DND-41 (cell line): ENCODE measurements around the gene GOLGA2.

Experiments
- ATAC-seq: fragments of 200-7000 bp; cut with Tn5 transposase; 3 replicates; pipeline ENCODE4 v1.9.1; 2021; ENCODE audit warnings: low read depth; ENCODE audit not compliant: insufficient read depth
- DNase-seq: peaks from one replicate; pipeline ENCODE4 v3.0.0-alpha.2; 2020
- H2AFZ ChIP-seq: 2 replicates; pipeline ENCODE4 v1.6.0; 2012; ENCODE audit warnings: low read depth, low read length
- H3K27ac ChIP-seq: 2 replicates; pipeline ENCODE4 v1.5.1; 2012; ENCODE audit warnings: low read length, inconsistent platforms
- H3K27me3 ChIP-seq: fragments of 200-600 bp; sonication (generic); 2 replicates; pipeline ENCODE4 v1.6.0; 2012; ENCODE audit warnings: low read length, mild to moderate bottlenecking, inconsistent platforms; ENCODE audit not compliant: insufficient read depth, poor library complexity
- H3K36me3 ChIP-seq: 2 replicates; pipeline ENCODE4 v1.5.1; 2012; ENCODE audit warnings: low read length, inconsistent platforms; ENCODE audit not compliant: insufficient read depth
- H3K4me1 ChIP-seq: 2 replicates; pipeline ENCODE4 v1.5.1; 2012; ENCODE audit warnings: mild to moderate bottlenecking, low read length; ENCODE audit not compliant: insufficient read depth
- H3K4me2 ChIP-seq: 2 replicates; pipeline ENCODE4 v1.6.0; 2012; ENCODE audit warnings: mild to moderate bottlenecking, moderate library complexity, low read length, inconsistent platforms; ENCODE audit not compliant: insufficient read depth
- H3K4me3 ChIP-seq, 2 experiments: fragments of 200-600 bp in 1 of 2; shearing (Covaris generic) in 1 of 2; 2 replicates each; pipeline ENCODE4 v1.5.1; 2012 to 2016; ENCODE audit warnings: inconsistent platforms in 2 of 2, low read length in 2 of 2, mild to moderate bottlenecking in 2 of 2, low read depth in 1 of 2, moderate library complexity in 1 of 2
- H3K79me2 ChIP-seq: 2 replicates; pipeline ENCODE4 v1.6.0; 2012; ENCODE audit warnings: low read length, inconsistent platforms; ENCODE audit not compliant: insufficient read depth
- H3K9ac ChIP-seq: 2 replicates; pipeline ENCODE4 v1.6.0; 2012; ENCODE audit warnings: low read depth, mild to moderate bottlenecking, inconsistent platforms, low read length, moderate library complexity
- H3K9me3 ChIP-seq: 2 replicates; pipeline ENCODE4 v1.5.1; 2012; ENCODE audit warnings: low read length, moderate library complexity, mild to moderate bottlenecking, inconsistent platforms; ENCODE audit not compliant: insufficient read depth, severe bottlenecking
- H4K20me1 ChIP-seq: 2 replicates; pipeline ENCODE4 v1.6.0; 2012; ENCODE audit warnings: low read length; ENCODE audit not compliant: insufficient read depth
- EZH2 ChIP-seq: IDR thresholded peaks from 3 replicates; pipeline ENCODE4 v1.6.1; 2012; ENCODE audit warnings: borderline replicate concordance, low read depth, mild to moderate bottlenecking, moderate library complexity, low read length, inconsistent platforms; ENCODE audit not compliant: severe bottlenecking
- TF ChIP-seq, protein P1 (sequence below): IDR thresholded peaks from 2 replicates; pipeline ENCODE4 v1.5.1; 2012; ENCODE audit warnings: borderline replicate concordance, low read length, moderate library complexity, mild to moderate bottlenecking; ENCODE audit not compliant: poor library complexity, severe bottlenecking; ENCODE audit errors: extremely low read depth

GOLGA2 gene

DNA sequence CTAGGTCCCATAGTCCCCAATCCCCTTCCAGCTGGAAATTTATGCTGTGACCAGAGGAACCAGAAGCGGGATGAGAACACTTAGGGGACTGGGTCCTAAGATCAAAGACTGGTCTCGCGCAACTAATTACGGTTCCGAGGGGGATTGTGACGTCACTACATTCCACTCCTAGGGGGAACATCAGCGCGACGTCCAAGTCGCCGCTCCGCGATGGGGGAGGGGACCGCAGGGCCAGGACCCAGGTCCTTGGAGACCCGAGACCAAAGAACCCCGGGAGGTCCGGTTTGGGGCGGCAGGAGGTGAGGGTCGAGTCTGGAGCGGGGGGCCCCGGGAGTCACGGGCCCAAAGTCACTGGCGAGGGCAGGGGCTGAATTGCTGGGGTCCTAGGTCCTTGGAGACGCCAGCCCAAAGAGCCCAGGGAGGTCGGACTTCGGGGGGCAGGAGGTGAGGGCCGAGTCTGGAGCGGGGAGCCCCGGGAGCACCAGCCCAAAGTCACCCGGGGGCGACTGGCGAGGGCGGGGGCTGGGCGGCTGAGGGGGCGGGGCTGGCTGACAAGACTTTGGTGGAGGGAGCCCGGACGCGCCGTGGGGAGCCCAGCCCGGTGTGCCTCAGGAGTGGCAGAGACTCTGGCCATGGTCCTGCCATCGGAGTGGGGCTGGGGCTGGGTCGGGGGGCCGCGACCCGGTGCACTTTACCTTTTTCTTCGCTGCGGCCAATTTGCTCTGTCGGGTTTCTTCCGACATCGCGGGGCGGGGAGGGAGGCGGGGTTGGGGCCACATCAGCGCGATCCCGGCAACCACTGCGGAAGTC lies at the start of gene GOLGA2:
GOLGA2 (minus strand) TSS at position 810 of the 810 bp plus-strand sequence; CDS start at position 779, 31 bp downstream.
- peak within 1 kb of the TSS; percentile 77 to 95 for H3K4me3 ChIP-seq
- no peaks in the 10 kb centered on the region for H3K9me3 ChIP-seq
- H2AFZ ChIP-seq = peak within 1 kb of the TSS; percentile 90
- H3K79me2 ChIP-seq = peaks cover 29% of the 10 kb centered on the region
- H4K20me1 ChIP-seq = no peaks in the 10 kb centered on the region
- peak within 1 kb of the TSS; percentile 78 for H3K4me2 ChIP-seq
- ATAC-seq = peak; percentile 71
- peaks cover 32% of the 10 kb centered on the region for H3K4me1 ChIP-seq
- DNase-seq = no peak
- no peak for TF ChIP-seq EZH2
- TF ChIP-seq, protein P1, sequence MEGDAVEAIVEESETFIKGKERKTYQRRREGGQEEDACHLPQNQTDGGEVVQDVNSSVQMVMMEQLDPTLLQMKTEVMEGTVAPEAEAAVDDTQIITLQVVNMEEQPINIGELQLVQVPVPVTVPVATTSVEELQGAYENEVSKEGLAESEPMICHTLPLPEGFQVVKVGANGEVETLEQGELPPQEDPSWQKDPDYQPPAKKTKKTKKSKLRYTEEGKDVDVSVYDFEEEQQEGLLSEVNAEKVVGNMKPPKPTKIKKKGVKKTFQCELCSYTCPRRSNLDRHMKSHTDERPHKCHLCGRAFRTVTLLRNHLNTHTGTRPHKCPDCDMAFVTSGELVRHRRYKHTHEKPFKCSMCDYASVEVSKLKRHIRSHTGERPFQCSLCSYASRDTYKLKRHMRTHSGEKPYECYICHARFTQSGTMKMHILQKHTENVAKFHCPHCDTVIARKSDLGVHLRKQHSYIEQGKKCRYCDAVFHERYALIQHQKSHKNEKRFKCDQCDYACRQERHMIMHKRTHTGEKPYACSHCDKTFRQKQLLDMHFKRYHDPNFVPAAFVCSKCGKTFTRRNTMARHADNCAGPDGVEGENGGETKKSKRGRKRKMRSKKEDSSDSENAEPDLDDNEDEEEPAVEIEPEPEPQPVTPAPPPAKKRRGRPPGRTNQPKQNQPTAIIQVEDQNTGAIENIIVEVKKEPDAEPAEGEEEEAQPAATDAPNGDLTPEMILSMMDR = no peak
- peak within 1 kb of the TSS; percentile 79 for H3K9ac ChIP-seq
- H3K27me3 ChIP-seq = no peaks in the 10 kb centered on the region
- H3K36me3 ChIP-seq = peaks cover 21% of the 10 kb centered on the region
- H3K27ac ChIP-seq = peak within 1 kb of the TSS; percentile 80

GRCh38 chr9:128324401-128324800 lies 48.6 kb upstream of the GOLGA2 start:
- H3K4me3 ChIP-seq = peak overlapping the region in 1 of 2 experiments; percentile 80; a peak in 1 of 4 replicates
- H3K9ac ChIP-seq = no peak overlapping the region
- TF ChIP-seq, protein P1 = no peak
- TF ChIP-seq EZH2 = no peak
- no peak overlapping the region for H3K27ac ChIP-seq
- DNase-seq (no peak), ATAC-seq (no peak)
- H3K36me3 ChIP-seq = peaks cover 31% of the 10 kb centered on the region
- H3K27me3 ChIP-seq = no peaks in the 10 kb centered on the region
- H4K20me1 ChIP-seq = no peaks in the 10 kb centered on the region; the same call in 1 of the 2 replicates
- peaks cover 43% of the 10 kb centered on the region for H3K79me2 ChIP-seq
- H3K9me3 ChIP-seq = no peaks in the 10 kb centered on the region
- peaks cover 26% of the 10 kb centered on the region for H3K4me1 ChIP-seq
- peak overlapping the region; percentile 68 for H3K4me2 ChIP-seq
- H2AFZ ChIP-seq = no peak overlapping the region

DNA sequence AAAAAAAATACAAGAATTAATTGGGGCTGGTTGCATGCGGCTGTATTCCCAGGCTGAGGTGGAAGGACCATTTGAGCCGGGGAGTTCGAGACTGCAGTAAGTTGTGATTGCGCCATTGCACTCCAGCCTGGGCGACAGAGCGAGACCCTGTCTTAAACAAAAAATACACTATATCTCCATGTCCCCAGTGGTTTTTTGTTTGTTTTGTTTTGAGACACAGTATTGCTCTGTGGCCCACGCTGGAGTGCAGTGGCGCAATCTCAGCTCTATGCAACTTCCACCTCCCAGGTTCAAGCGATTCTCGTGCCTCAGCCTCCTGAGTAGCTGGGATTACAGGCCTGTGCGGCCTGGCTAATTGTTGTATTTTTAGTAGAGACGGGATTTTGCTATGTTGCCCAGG lies 48.0 kb upstream of the GOLGA2 start:
- H3K79me2 ChIP-seq = peaks cover 43% of the 10 kb centered on the region
- H3K36me3 ChIP-seq = peaks cover 29% of the 10 kb centered on the region
- H4K20me1 ChIP-seq = no peaks in the 10 kb centered on the region; the same call in 1 of the 2 replicates
- DNase-seq (no peak), ATAC-seq (no peak)
- TF ChIP-seq EZH2 = no peak
- TF ChIP-seq, protein P1 = no peak
- H3K27ac ChIP-seq = peak overlapping the region; percentile 95
- peak overlapping the region; percentile 68 for H3K4me2 ChIP-seq
- H3K9me3 ChIP-seq = no peaks in the 10 kb centered on the region
- H3K4me3 ChIP-seq = peak overlapping the region; percentile 74 to 80; a peak in 3 of 4 replicates
- H3K27me3 ChIP-seq = no peaks in the 10 kb centered on the region
- H3K4me1 ChIP-seq = peaks cover 26% of the 10 kb centered on the region
- H2AFZ ChIP-seq = no peak overlapping the region
- peak overlapping the region; percentile 57 for H3K9ac ChIP-seq
